Left cardiac atrium (tissue), 4 donors: Measurements from ENCODE around the gene WHRN. TPM values are rescaled to one million over a fixed set of nuclear protein-coding genes. Genes with fewer than 3 reads are reported as not detected.

Source experiments
- ATAC-seq, 2 donors: fragments of 200-7000 bp; cut with Tn5 transposase; one replicate each; pipeline ENCODE4 v1.9.1; 2020; ENCODE audit warnings: mild to moderate bottlenecking in 2 of 2, moderate library complexity in 2 of 2
- DNase-seq: peaks from one replicate; pipeline ENCODE4 v3.0.0-alpha.2; 2020
- intact Hi-C, 2 donors: fragments of 100-400 bp; cut with DNase I; formaldehyde crosslinking; loops; one replicate each; pipeline versions ENCODE4 v1.14.1 to v1.15.1; 2022 to 2023
- total RNA-seq, 2 donors: library from RNA; stranded (reverse); fragmentation: NEBNext Ultra II Directional; extraction: Animal tissue kit (Norgen Biotek cat#: 25700); gene quantifications; one replicate each; pipeline ENCODE4 v1.2.1, GENCODE V29; 2021
- donor health status: DM: no; HTN: yes; CAD: no.
- donor health status: DM: no; HTN: yes; CAD: no; lungs with severe emphysema.
- donor health status: DM: yes; HTN: yes; CAD: no.
- donor health status: Dilated cardiomyopathy.

WHRN gene
- total RNA-seq, 2 donors from 2014 or later: 7.0 to 7.8 TPM

GRCh38 chr9:114461468-114461867 is 43.8 kb downstream of the WHRN start:
- intact Hi-C loops: no loop called here
- DNase-seq: no peak
- ATAC-seq: no peak

GRCh38 chr9:114460513-114461199 is 44.6 kb downstream of the WHRN start:
- ATAC-seq (no peak), DNase-seq (no peak)
- intact Hi-C loops: no loop called here

GRCh38 chr9:114459464-114459863 is 45.8 kb downstream of the WHRN start:
- intact Hi-C loops: no loop called here
- ATAC-seq (no peak), DNase-seq (no peak)

- ATAC-seq (no peak), DNase-seq (no peak)
- intact Hi-C loops: no loop called here
These were observed 48.3 kb downstream of the WHRN start for GRCh38 chr9:114456929-114457328.

- intact Hi-C loops: no loop called here
- no peak for ATAC-seq
- no peak for DNase-seq
These were observed 50.6 kb downstream of the WHRN start for GRCh38 chr9:114454652-114455051.

- DNase-seq (no peak), ATAC-seq (no peak)
- intact Hi-C loops: no loop called here
These were observed 52.8 kb downstream of the WHRN start for GRCh38 chr9:114452219-114453165.

GRCh38 chr9:114451707-114452031 is 53.6 kb downstream of the WHRN start:
- intact Hi-C loops: no loop called here
- ATAC-seq (no peak), DNase-seq (no peak)

- DNase-seq (no peak), ATAC-seq (no peak)
- intact Hi-C loops: no loop called here
These were observed 54.2 kb downstream of the WHRN start for GRCh38 chr9:114450833-114451706.

GRCh38 chr9:114450181-114450580 is 55.1 kb downstream of the WHRN start:
- ATAC-seq (no peak), DNase-seq (no peak)
- intact Hi-C loops: no loop called here

- intact Hi-C loops: no loop called here
- DNase-seq: no peak
- ATAC-seq: no peak
These were observed 56.0 kb downstream of the WHRN start for GRCh38 chr9:114449236-114449635.

GRCh38 chr9:114448706-114449105 is 56.6 kb downstream of the WHRN start:
- intact Hi-C loops: no loop called here
- ATAC-seq: no peak
- no peak for DNase-seq

GRCh38 chr9:114446672-114447450 is 58.4 kb downstream of the WHRN start:
- DNase-seq: no peak
- ATAC-seq: no peak
- intact Hi-C loops: no loop called here

GRCh38 chr9:114446036-114446435 is 59.2 kb downstream of the WHRN start:
- ATAC-seq (peak; percentile 34 to 86), DNase-seq (no peak)
- intact Hi-C loops: no loop called here

GRCh38 chr9:114445616-114446015 is 59.7 kb downstream of the WHRN start:
- peak in 1 of 2 donors; percentile 79 for ATAC-seq
- intact Hi-C loops: no loop called here

GRCh38 chr9:114442022-114442421 is 63.3 kb downstream of the WHRN start:
- ATAC-seq: no peak
- DNase-seq: no peak
- intact Hi-C loops: no loop called here

More at GRCh38 chr9:114445616-114446015, 59.7 kb downstream of the WHRN start:
- DNase-seq: no peak

GRCh38 chr9:114437401-114437893 is 67.8 kb downstream of the WHRN start:
- intact Hi-C loops: loop anchor here in 1 of 2 donors (10.0 kb wide), 1 partner anchor 217 kb away; the partner anchor contains the start of gene TEX53

GRCh38 chr9:114434878-114435311 is 70.4 kb downstream of the WHRN start:
- DNase-seq: no peak
- ATAC-seq: peak; percentile 19 to 61
- intact Hi-C loops: loop anchor here in 1 of 2 donors (10.0 kb wide), 1 partner anchor 220 kb away; the partner anchor contains the start of gene TEX53

More at GRCh38 chr9:114437401-114437893, 67.8 kb downstream of the WHRN start:
- DNase-seq (no peak), ATAC-seq (no peak)

- ATAC-seq: no peak
- intact Hi-C loops: loop anchor here in 1 of 2 donors (10.0 kb wide), 1 partner anchor 221 kb away; the partner anchor contains the start of gene TEX53
- no peak for DNase-seq
These were observed 71.5 kb downstream of the WHRN start for GRCh38 chr9:114433720-114434255.
